Ovary (tissue), 9 donors: ENCODE results near the gene KIF23. TPM values are rescaled to one million over a fixed set of nuclear protein-coding genes. Genes with fewer than 3 reads are reported as not detected.
A peak's percentile ranks its signal among the peaks of the same experiment; 100 is the strongest.

Experiments used
- DNase-seq, 5 donors: peaks; one replicate each; pipeline ENCODE4 v3.0.0-alpha.2; 2019 to 2020
- H3K27ac ChIP-seq, 2 donors: fragments of 200-600 bp; one replicate each; pipeline versions ENCODE4 v1.5.1 to v1.8.0; 2019 to 2022
- H3K27me3 ChIP-seq: fragments of 200-600 bp; one replicate; pipeline ENCODE4 v1.8.0; 2022
- H3K36me3 ChIP-seq: fragments of 200-600 bp; sonication (generic); one replicate; pipeline ENCODE4 v1.5.1; 2019
- H3K4me1 ChIP-seq: one replicate; pipeline ENCODE4 v1.8.1; 2013; ENCODE audit warnings: mild to moderate bottlenecking, moderate library complexity; ENCODE audit not compliant: insufficient read depth
- H3K4me3 ChIP-seq: fragments of 200-600 bp; sonication (generic); one replicate; pipeline ENCODE4 v1.5.1; 2017
- H3K9me3 ChIP-seq, 2 donors: fragments of 200-600 bp in 1 of 2; sonication (generic) in 1 of 2; one replicate each; pipeline versions ENCODE4 v1.5.1 to v1.8.1; 2013 to 2019; ENCODE audit warnings: mild to moderate bottlenecking in 1 of 2, moderate library complexity in 1 of 2
- CTCF ChIP-seq, 3 donors: fragments of 450-650 bp in 2 of 3; fragments of 200-600 bp in 1 of 3; IDR thresholded peaks; one replicate each; pipeline versions ENCODE4 v1.5.1 to v1.8.0; 2016 to 2022; ENCODE audit warnings: antibody characterized with exemption in 3 of 3, mild to moderate bottlenecking in 1 of 3
- EP300 ChIP-seq: sonication (generic); formaldehyde crosslinking; IDR thresholded peaks from one replicate; pipeline ENCODE4 v1.6.1; 2017; ENCODE audit warnings: antibody characterized with exemption
- POLR2A ChIP-seq: fragments of 450-650 bp; IDR thresholded peaks from one replicate; pipeline ENCODE4 v1.6.1; 2017; ENCODE audit warnings: antibody characterized with exemption, mild to moderate bottlenecking, moderate library complexity
- WGBS, 3 donors: extraction: QIAGEN DNeasy Blood & Tissue Kit in 1 of 3; methylation state at CpG; one replicate each; pipeline versions ENCODE4 v1.1.5 to v1.1.7; 2013 to 2017; 5-methylcytosine and 5-hydroxymethylcytosine counted together
- intact Hi-C, 4 donors: fragments of 100-400 bp; cut with DNase I; formaldehyde crosslinking; loops; one replicate each; pipeline versions ENCODE4 v1.11.0 to v1.15.1; 2022 to 2023
- polyA plus RNA-seq, 2 donors: library from polyadenylated mRNA; stranded (reverse); fragments of 200-250 nt in 1 of 2; fragments of 350-450 nt in 1 of 2; fragmentation: Illumina TruSeq in 1 of 2; extraction: RNeasy Lipid Tissue Mini Kit (QIAGEN cat#74804) in 1 of 2; gene quantifications; one replicate each; pipeline ENCODE4 v1.2.3, GENCODE V29; 2013 to 2014
- total RNA-seq, 7 donors: library from RNA; depleted of rRNA in 2 of 7; stranded (reverse); fragments of >200 nt in 2 of 7; fragmentation: NEBNext Ultra II Directional in 3 of 7; extraction: Animal tissue kit (Norgen Biotek cat#: 25700) in 3 of 7; gene quantifications; one replicate each; pipeline versions ENCODE4 v1.1.0 to v1.2.4, GENCODE V29; 2016 to 2023
- donor health status: DM: no; HTN: no; CAD: no; lungs with moderate emphysema.
- donor health status: DM: no; HTN: no; CAD: no.
- donor health status: Bipolar disorder and iron deficiency.
- donor health status: DM: yes; HTN: yes; CAD: no.
- donor health status: DM: no; HTN: no; CAD: no.
- donor health status: DM: yes; HTN: yes; CAD: no.

KIF23 gene
- total and polyA plus RNA-seq, 9 donors: 0.51 to 3.1 (median 1.0) TPM

GRCh38 chr15:69472562-69472961 is 58.4 kb downstream of the KIF23 start:
- Histone ChIP-seq H3K9me3 (no peaks in the 10 kb centered on the region), H3K4me1 (no peaks in the 10 kb centered on the region), H3K36me3 (no peaks in the 10 kb centered on the region), H3K4me3 (no peak overlapping the region), H3K27me3 (no peaks in the 10 kb centered on the region), H3K27ac (no peak overlapping the region)
- DNase-seq: no peak
- 47 to 57% (median 49%) methylated on average over 6 of the region's 6 CpGs for WGBS, 3 donors
- intact Hi-C loops: loop anchor here in 3 of 4 donors (10.0 kb wide), 3 partner anchors 592 to 1012 kb away; no protein-coding TSS in a partner anchor
- TF ChIP-seq CTCF (IDR thresholded peaks at IDR 0.05) (no peak), POLR2A (no peak), EP300 (no peak)

DNA sequence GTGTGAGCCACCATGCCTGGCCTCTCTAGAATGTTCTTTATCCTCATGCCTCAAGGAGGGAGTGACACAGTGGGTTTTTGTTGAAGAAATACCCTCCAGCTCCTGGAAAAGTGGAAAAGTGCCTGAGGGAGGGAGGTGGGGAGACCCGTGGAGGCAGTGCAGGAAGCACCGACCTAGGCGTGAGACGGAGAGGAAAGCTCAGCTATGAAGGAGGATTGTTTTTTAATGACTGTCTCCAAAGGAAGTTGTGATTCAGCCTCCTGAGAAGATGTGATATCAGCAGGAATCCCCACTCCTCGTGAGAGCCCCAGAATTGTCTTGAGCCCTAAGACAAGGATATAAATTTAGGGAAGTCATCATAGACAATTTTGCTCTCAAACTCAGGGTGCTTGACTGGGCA is 60.1 kb downstream of the KIF23 start:
- Histone ChIP-seq H3K9me3 (no peaks in the 10 kb centered on the region), H3K4me3 (no peak overlapping the region), H3K27me3 (no peaks in the 10 kb centered on the region), H3K4me1 (no peaks in the 10 kb centered on the region), H3K36me3 (no peaks in the 10 kb centered on the region), H3K27ac (no peak overlapping the region)
- 64 to 73% (median 69%) methylated on average over 5 of the region's 5 CpGs for WGBS, 3 donors
- TF ChIP-seq EP300: no peak
- no peak for TF ChIP-seq POLR2A
- TF ChIP-seq CTCF (IDR thresholded peaks at IDR 0.05): no peak
- intact Hi-C loops: loop anchor here in 3 of 4 donors (10.0 kb wide), 3 partner anchors 591 to 1011 kb away; no protein-coding TSS in a partner anchor
- DNase-seq: no peak

DNA sequence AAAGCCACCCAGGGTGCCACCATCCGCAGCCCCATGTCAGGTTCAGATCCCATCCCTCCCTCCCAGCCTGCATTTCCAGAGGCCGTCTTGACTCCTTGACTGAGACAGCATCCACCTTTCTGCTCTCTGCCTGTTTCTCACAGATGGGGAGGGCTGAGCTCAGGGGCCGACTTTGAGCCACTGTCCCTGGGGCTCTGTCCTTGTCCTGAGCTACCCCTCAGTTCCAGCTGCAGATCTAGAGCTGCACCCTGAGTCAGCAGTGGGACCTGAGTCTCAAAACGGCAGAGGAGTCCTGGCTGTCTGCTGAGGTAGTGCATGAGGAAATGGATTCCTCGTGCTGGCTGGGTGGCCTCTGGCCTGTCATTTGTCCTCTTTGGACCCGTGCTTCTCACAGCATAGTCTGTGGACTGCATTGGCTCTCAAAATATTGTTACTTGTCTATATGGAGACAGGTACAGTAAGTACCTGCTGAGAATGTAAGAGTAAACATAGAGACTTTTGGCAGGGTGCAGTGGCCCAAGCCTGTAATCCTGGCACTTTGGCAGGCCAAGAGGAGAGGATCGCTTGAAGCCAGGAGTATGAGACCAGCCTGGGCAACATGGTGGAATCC is 60.8 kb downstream of the KIF23 start:
- intact Hi-C loops: loop anchor here in 3 of 4 donors (5.0 to 10.0 kb wide), 5 partner anchors 590 to 1012 kb away; no protein-coding TSS in a partner anchor
- no peaks in the 10 kb centered on the region for H3K36me3 ChIP-seq
- 72 to 80% (median 79%) methylated on average over 7 of the region's 7 CpGs for WGBS, 3 donors
- no peak overlapping the region for H3K27ac ChIP-seq
- no peaks in the 10 kb centered on the region for H3K9me3 ChIP-seq
- TF ChIP-seq CTCF (IDR thresholded peaks at IDR 0.05) (no peak), EP300 (no peak), POLR2A (no peak)
- no peaks in the 10 kb centered on the region for H3K27me3 ChIP-seq
- no peak overlapping the region for H3K4me3 ChIP-seq
- no peak for DNase-seq
- no peaks in the 10 kb centered on the region for H3K4me1 ChIP-seq

GRCh38 chr15:69475769-69476358 is 61.7 kb downstream of the KIF23 start:
- WGBS, 3 donors: 35 to 44% (median 40%) methylated on average over 8 of the region's 8 CpGs
- TF ChIP-seq EP300: no peak
- peak; percentile 62 to 71 (median 69) for TF ChIP-seq CTCF (IDR thresholded peaks at IDR 0.05)
- TF ChIP-seq POLR2A: no peak
- Histone ChIP-seq H3K4me3 (no peak overlapping the region), H3K9me3 (no peaks in the 10 kb centered on the region), H3K27me3 (no peaks in the 10 kb centered on the region), H3K27ac (no peak overlapping the region), H3K36me3 (no peaks in the 10 kb centered on the region), H3K4me1 (no peaks in the 10 kb centered on the region)
- DNase-seq: peak; percentile 47 to 84 (median 75)
- intact Hi-C loops: loop anchor here in 3 of 4 donors (5.0 to 10.0 kb wide), 5 partner anchors 589 to 1011 kb away; no protein-coding TSS in a partner anchor
